NCI-H748 (cell line): Measurements from ENCODE around the gene DRD5.
A peak's percentile ranks its signal among the peaks of the same experiment; 100 is the strongest.
"Not testable (repeated sequence)": the region's sequence is repeated elsewhere in the genome, so short reads cannot be mapped to it uniquely, and the experiment has no call there.

Experiments used
- DNase-seq: peaks from one replicate; lab custom pipeline; 2025; ENCODE audit not compliant: unreplicated experiment; lab: John Stamatoyannopoulos, UW

The DRD5 gene

GRCh38 chr4:9781343-9782135 is at the start of gene DRD5:
Gene DRD5, plus strand, starts transcription at chr4:9781634. Its CDS starts 396 bp downstream, at chr4:9782030.
- no peak for DNase-seq

GRCh38 chr4:9732256-9732655 is 49.2 kb upstream of the DRD5 start:
- DNase-seq, result peak; percentile 45

- no peak for DNase-seq
Observed at GRCh38 chr4:9735515-9735914, 45.9 kb upstream of the DRD5 start.

- not testable (repeated sequence) for DNase-seq
Observed at GRCh38 chr4:9737280-9737679, 44.2 kb upstream of the DRD5 start.

- DNase-seq, result not testable (repeated sequence)
Observed at GRCh38 chr4:9743789-9744188, 37.6 kb upstream of the DRD5 start.

- no peak for DNase-seq
Observed at GRCh38 chr4:9745782-9746181, 35.7 kb upstream of the DRD5 start.

- no peak for DNase-seq
Observed at GRCh38 chr4:9758641-9759317, 22.7 kb upstream of the DRD5 start.

- peak; percentile 78 for DNase-seq
Observed at GRCh38 chr4:9762823-9763475, 18.5 kb upstream of the DRD5 start.

GRCh38 chr4:9764155-9764696 is 17.2 kb upstream of the DRD5 start:
- DNase-seq, result no peak

- peak; percentile 20 for DNase-seq
Observed at GRCh38 chr4:9765091-9765490, 16.3 kb upstream of the DRD5 start.

GRCh38 chr4:9769321-9769720 is 12.1 kb upstream of the DRD5 start:
- no peak for DNase-seq

- no peak for DNase-seq
Observed at GRCh38 chr4:9771034-9771433, 10.4 kb upstream of the DRD5 start.

- no peak for DNase-seq
Observed at GRCh38 chr4:9773471-9773870, 8.0 kb upstream of the DRD5 start.

- no peak for DNase-seq
Observed at GRCh38 chr4:9782136-9782436, 652 bp downstream of the DRD5 start.

GRCh38 chr4:9785891-9786290 is 4.5 kb downstream of the DRD5 start:
- not testable (repeated sequence) for DNase-seq

GRCh38 chr4:9792381-9792780 is 10.9 kb downstream of the DRD5 start:
- peak; percentile 54 for DNase-seq

- DNase-seq, result not testable (repeated sequence)
Observed at GRCh38 chr4:9796641-9797040, 15.2 kb downstream of the DRD5 start.

GRCh38 chr4:9800848-9801247 is 19.4 kb downstream of the DRD5 start:
- no peak for DNase-seq

- DNase-seq, result no peak
Observed at GRCh38 chr4:9804918-9805317, 23.5 kb downstream of the DRD5 start.

- DNase-seq, result no peak
Observed at GRCh38 chr4:9808077-9808476, 26.6 kb downstream of the DRD5 start.

- no peak for DNase-seq
Observed at GRCh38 chr4:9811806-9812205, 30.4 kb downstream of the DRD5 start.
